Fibroblast of lung (primary cell): Measurements from ENCODE around the gene SUCO. TPM values are rescaled to one million over a fixed set of nuclear protein-coding genes. Genes with fewer than 3 reads are reported as not detected.

Experiments
- DNase-seq, 2 donors: peaks; one replicate each; pipeline versions ENCODE4 v3.0.0 to v3.0.0-alpha.2; 2010; ENCODE audit warnings: low read depth in 2 of 2
- H2AFZ ChIP-seq: 2 replicates; pipeline ENCODE4 v1.5.1; 2012; ENCODE audit warnings: low read length, control low read depth, inconsistent platforms
- H3K27ac ChIP-seq: 2 replicates; pipeline ENCODE4 v1.5.1; 2011; ENCODE audit warnings: low read length, control low read depth; ENCODE audit not compliant: insufficient read depth
- H3K27me3 ChIP-seq: 2 replicates; pipeline ENCODE4 v1.5.1; 2011; ENCODE audit warnings: mild to moderate bottlenecking, low read length; ENCODE audit not compliant: control insufficient read depth, insufficient read depth
- H3K36me3 ChIP-seq: 2 replicates; pipeline ENCODE4 v1.5.1; 2011; ENCODE audit warnings: low read length; ENCODE audit not compliant: control insufficient read depth, insufficient read depth
- H3K4me1 ChIP-seq: 2 replicates; pipeline ENCODE4 v1.5.1; 2011; ENCODE audit warnings: low read length; ENCODE audit not compliant: control insufficient read depth, insufficient read depth; ENCODE audit errors: extremely low read depth
- H3K4me2 ChIP-seq: 2 replicates; pipeline ENCODE4 v1.5.1; 2011; ENCODE audit warnings: low read length, control low read depth; ENCODE audit not compliant: insufficient read depth; ENCODE audit errors: extremely low read depth
- H3K4me3 ChIP-seq, 4 experiments: fragments of 200-600 bp in 1 of 4; sonication (generic) in 1 of 4; replicated peaks in 1 of 4; 2 replicates each; pipeline ENCODE4 v1.5.1; 2011 to 2016; ENCODE audit warnings: low read length in 4 of 4, low read depth in 3 of 4, mild to moderate bottlenecking in 3 of 4, control low read depth in 2 of 4, inconsistent platforms in 1 of 4, mixed read lengths in 1 of 4; ENCODE audit not compliant: insufficient read depth in 1 of 4; ENCODE audit errors: control extremely low read depth in 1 of 4
- H3K79me2 ChIP-seq: 2 replicates; pipeline ENCODE4 v1.5.1; 2012; ENCODE audit warnings: mild to moderate bottlenecking, low read length, inconsistent platforms; ENCODE audit not compliant: control insufficient read depth, insufficient read depth
- H3K9ac ChIP-seq: 2 replicates; pipeline ENCODE4 v1.5.1; 2011; ENCODE audit warnings: mild to moderate bottlenecking, low read length, control low read depth; ENCODE audit not compliant: insufficient read depth
- H3K9me3 ChIP-seq: 2 replicates; pipeline ENCODE4 v1.5.1; 2012; ENCODE audit warnings: low read depth, low read length; ENCODE audit not compliant: control insufficient read depth, insufficient read depth
- H4K20me1 ChIP-seq: 2 replicates; pipeline ENCODE4 v1.5.1; 2011; ENCODE audit warnings: low read length; ENCODE audit not compliant: control insufficient read depth, insufficient read depth; ENCODE audit errors: extremely low read depth
- CTCF ChIP-seq, 2 donors: IDR thresholded peaks in 1 of 2; conservative IDR thresholded peaks in 1 of 2; 1 replicate in 1 of 2; 2 replicates in 1 of 2; pipeline ENCODE4 v1.5.1; 2011 to 2012; ENCODE audit warnings: low read length in 2 of 2, control low read depth in 1 of 2, inconsistent platforms in 1 of 2, low read depth in 1 of 2, mild to moderate bottlenecking in 1 of 2
- EZH2 ChIP-seq: IDR thresholded peaks from 2 replicates; pipeline ENCODE4 v1.5.1; 2012; ENCODE audit warnings: low read length, control low read depth, mild to moderate bottlenecking; ENCODE audit errors: missing control alignments
- polyA plus RNA-seq, 2 donors: library from polyadenylated mRNA; depleted of rRNA in 1 of 2; stranded (reverse) in 1 of 2; unstranded in 1 of 2; fragments of >200 nt; gene quantifications; 2 replicates each; pipeline ENCODE4 v1.2.1, GENCODE V29; 2011 to 2012; ENCODE audit warnings: missing spikeins in 1 of 2
- total RNA-seq: library from RNA; depleted of rRNA; stranded (reverse); fragments of >200 nt; gene quantifications from 2 replicates; pipeline ENCODE4 v1.2.1, GENCODE V29; 2014

Gene SUCO
- total and polyA plus RNA-seq, 2 donors (not counting 1 experiment from before 2014, with no cell fraction given), result 20.4 to 25.8 TPM

GRCh38 chr1:172654535-172654934 is 121.6 kb downstream of the SUCO start:
- no peaks in the 10 kb centered on the region for H3K9me3 ChIP-seq
- no peak overlapping the region for H3K4me3 ChIP-seq
- no peaks in the 10 kb centered on the region for H4K20me1 ChIP-seq
- TF ChIP-seq CTCF (conservative IDR thresholded peaks at IDR 0.05 in 1 of 2, IDR thresholded peaks at IDR 0.05 in 1 of 2; ENCODE audit: low read depth in 1 of 2, low read length in 2 of 2) (no peak), EZH2 (no peak)
- H2AFZ ChIP-seq, result no peak overlapping the region
- peak; percentile 49 to 90 for DNase-seq
- H3K27me3 ChIP-seq, result no peaks in the 10 kb centered on the region
- no peak overlapping the region for H3K27ac ChIP-seq
- H3K36me3 ChIP-seq, result no peaks in the 10 kb centered on the region
- H3K4me1 ChIP-seq, result no peaks in the 10 kb centered on the region
- H3K79me2 ChIP-seq, result no peaks in the 10 kb centered on the region
- no peak overlapping the region for H3K9ac ChIP-seq
- no peak overlapping the region for H3K4me2 ChIP-seq

- Histone ChIP-seq H3K9me3 (no peaks in the 10 kb centered on the region), H3K79me2 (no peaks in the 10 kb centered on the region), H3K4me2 (no peak overlapping the region), H3K9ac (no peak overlapping the region), H2AFZ (no peak overlapping the region), H3K4me1 (no peaks in the 10 kb centered on the region), H3K36me3 (no peaks in the 10 kb centered on the region), H3K27ac (no peak overlapping the region), H3K27me3 (no peaks in the 10 kb centered on the region), H3K4me3 (no peak overlapping the region), H4K20me1 (no peaks in the 10 kb centered on the region)
- DNase-seq, result no peak
- TF ChIP-seq EZH2 (no peak), CTCF (conservative IDR thresholded peaks at IDR 0.05 in 1 of 2, IDR thresholded peaks at IDR 0.05 in 1 of 2; ENCODE audit: low read depth in 1 of 2, low read length in 2 of 2) (no peak)
These were observed 123.6 kb downstream of the SUCO start for GRCh38 chr1:172656576-172656975.

GRCh38 chr1:172657586-172657985 is 124.6 kb downstream of the SUCO start:
- no peaks in the 10 kb centered on the region for H3K27me3 ChIP-seq
- DNase-seq, result no peak
- no peak overlapping the region for H3K4me2 ChIP-seq
- no peaks in the 10 kb centered on the region for H4K20me1 ChIP-seq
- no peaks in the 10 kb centered on the region for H3K4me1 ChIP-seq
- H3K4me3 ChIP-seq, result no peak overlapping the region
- H3K9me3 ChIP-seq, result no peaks in the 10 kb centered on the region
- H2AFZ ChIP-seq, result no peak overlapping the region
- H3K79me2 ChIP-seq, result no peaks in the 10 kb centered on the region
- no peaks in the 10 kb centered on the region for H3K36me3 ChIP-seq
- no peak overlapping the region for H3K27ac ChIP-seq
- TF ChIP-seq CTCF (conservative IDR thresholded peaks at IDR 0.05 in 1 of 2, IDR thresholded peaks at IDR 0.05 in 1 of 2; ENCODE audit: low read depth in 1 of 2, low read length in 2 of 2) (no peak), EZH2 (no peak)
- no peak overlapping the region for H3K9ac ChIP-seq
